NCI-H2196 treated with DMSO at 0.1 percent for 48 hours (cell line): ENCODE results near the gene PLXNC1.

ENCODE experiments used
- DNase-seq: peaks from one replicate; lab custom pipeline; 2025; ENCODE audit not compliant: unreplicated experiment; lab: John Stamatoyannopoulos, UW

Gene PLXNC1

DNA sequence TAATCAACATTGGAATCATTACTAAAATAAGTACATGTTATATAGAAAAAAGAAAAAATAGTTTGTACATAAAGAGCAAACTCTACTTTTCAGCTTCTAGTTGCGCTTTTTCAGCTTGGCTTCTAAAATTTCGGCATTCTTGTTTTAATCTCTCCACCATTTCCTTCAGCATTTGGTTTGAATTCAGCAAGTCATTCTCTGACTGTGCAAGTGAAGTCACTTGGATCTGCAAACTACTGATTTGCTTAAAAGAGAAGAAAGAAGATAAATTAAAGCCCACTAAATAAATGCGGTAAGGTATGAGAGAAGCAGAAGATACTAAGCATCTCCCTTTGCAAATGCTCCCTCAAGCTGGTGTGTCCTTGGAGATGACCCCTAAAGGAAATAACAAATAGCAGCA, 185.0 kb downstream of the PLXNC1 start:
- no peak for DNase-seq

- DNase-seq, result no peak
These were observed 188.0 kb downstream of the PLXNC1 start for GRCh38 chr12:94336211-94336925.

GRCh38 chr12:94338006-94338794, 189.8 kb downstream of the PLXNC1 start:
- no peak for DNase-seq

DNA sequence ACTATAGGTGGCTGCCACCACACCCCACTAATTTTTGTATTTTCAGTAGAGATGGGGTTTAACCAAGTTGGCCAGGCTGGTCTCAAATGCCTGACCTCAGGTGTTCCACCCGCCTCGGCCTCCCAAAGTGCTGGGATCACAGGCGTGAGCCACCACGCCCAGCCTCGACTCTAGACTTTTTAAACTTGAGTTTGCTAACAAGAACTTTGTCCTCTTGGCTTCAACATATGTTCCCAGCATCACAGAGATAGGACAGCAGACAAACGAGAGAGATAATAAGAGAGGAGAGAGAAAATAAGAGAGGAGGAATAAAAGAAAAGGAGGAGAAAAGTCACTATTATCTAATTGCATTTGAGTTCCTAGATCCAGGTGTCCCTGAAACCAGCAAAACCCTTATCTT, 192.2 kb downstream of the PLXNC1 start:
- DNase-seq, result no peak

DNA sequence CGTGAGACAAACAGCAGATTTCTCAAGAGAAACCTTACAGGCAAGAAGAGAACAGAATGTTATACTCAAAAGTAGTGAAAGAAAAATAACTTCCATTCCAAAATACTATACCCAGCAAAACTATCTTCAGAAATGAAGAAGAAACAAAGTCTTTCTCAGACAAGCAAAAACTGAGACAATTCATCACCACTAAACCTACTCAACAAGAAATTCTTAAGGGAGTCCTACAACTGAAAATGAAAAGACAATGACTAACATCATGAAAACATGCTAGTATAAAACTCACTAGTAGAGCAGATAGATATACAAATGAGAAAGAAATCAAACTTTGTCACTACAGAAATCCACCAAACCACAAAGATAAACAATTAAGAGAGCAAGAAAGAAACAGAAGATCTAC, 204.8 kb downstream of the PLXNC1 start:
- DNase-seq, result no peak
